IMR-90 (cell line): ENCODE data around the gene XRCC4. TPM values are rescaled to one million over a fixed set of nuclear protein-coding genes. Genes with fewer than 3 reads are reported as not detected.
"Not testable (repeated sequence)": the region's sequence is repeated elsewhere in the genome, so short reads cannot be mapped to it uniquely, and the experiment has no call there.

Experiments used
- ATAC-seq: fragments of 200-7000 bp; cut with Tn5 transposase; 2 replicates; pipeline ENCODE4 v1.9.1; 2020; ENCODE audit warnings: low read depth, mild to moderate bottlenecking, moderate library complexity
- BruUV-seq: library from RNA; stranded (reverse); fragments of 400-500 nt; replicated peaks from 2 replicates; lab custom pipeline; 2021; lab: Mats Ljungman, UMichigan
- CTCF ChIA-PET: fragments of 300-600 bp; formaldehyde crosslinking; extraction: SDS; loops from one replicate; lab custom pipeline; 2021; ENCODE audit warnings: antibody characterized with exemption; lab: Yijun Ruan, JAX
- POLR2A ChIA-PET: fragments of 300-600 bp; sonication (Branson Sonifier 250); formaldehyde crosslinking; loops from one replicate; lab custom pipeline; 2022; ENCODE audit warnings: antibody characterized with exemption; ENCODE audit not compliant: unreplicated experiment; lab: Charles Lee
- DNase-seq: peaks from one replicate; pipeline ENCODE4 v3.0.0; 2013
- H2AFZ ChIP-seq: replicated peaks from 2 replicates; pipeline ENCODE3; 2013; ENCODE audit warnings: low read length, mild to moderate bottlenecking; ENCODE audit not compliant: poor library complexity
- H2AK5ac ChIP-seq: 2 replicates; pipeline ENCODE4 v1.6.1; 2013; ENCODE audit warnings: low read depth, low read length, inconsistent platforms
- H2AK9ac ChIP-seq: replicated peaks from 2 replicates; pipeline ENCODE3; 2013; ENCODE audit warnings: mild to moderate bottlenecking, low read depth, low read length, moderate library complexity; ENCODE audit not compliant: poor library complexity
- H2BK120ac ChIP-seq: 2 replicates; pipeline ENCODE4 v1.6.1; 2013; ENCODE audit warnings: low read depth, low read length, inconsistent platforms
- H2BK15ac ChIP-seq: 3 replicates; pipeline ENCODE4 v1.6.1; 2013; ENCODE audit warnings: low read depth, low read length, inconsistent platforms
- H2BK20ac ChIP-seq: 2 replicates; pipeline ENCODE4 v1.6.1; 2013; ENCODE audit warnings: low read depth, mild to moderate bottlenecking, inconsistent platforms, low read length, moderate library complexity
- H2BK5ac ChIP-seq: 2 replicates; pipeline ENCODE4 v1.6.1; 2013; ENCODE audit warnings: mild to moderate bottlenecking, low read depth, low read length, inconsistent platforms; ENCODE audit not compliant: poor library complexity, severe bottlenecking
- H3K14ac ChIP-seq: replicated peaks from 2 replicates; pipeline ENCODE4 v1.6.1; 2013; ENCODE audit warnings: low read depth, low read length, inconsistent platforms
- H3K18ac ChIP-seq: 2 replicates; pipeline ENCODE4 v1.6.1; 2013; ENCODE audit warnings: low read depth, low read length, control low read depth
- H3K23ac ChIP-seq: 2 replicates; pipeline ENCODE4 v1.6.1; 2013; ENCODE audit warnings: low read depth, low read length, inconsistent platforms
- H3K27ac ChIP-seq: 2 replicates; pipeline ENCODE4 v1.5.1; 2013; ENCODE audit warnings: mild to moderate bottlenecking, control low read depth, low read length; ENCODE audit not compliant: insufficient read depth
- H3K27me3 ChIP-seq: 2 replicates; pipeline ENCODE4 v1.6.1; 2013; ENCODE audit warnings: low read length; ENCODE audit not compliant: control insufficient read depth, insufficient read depth
- H3K36me3 ChIP-seq: 2 replicates; pipeline ENCODE4 v1.6.1; 2013; ENCODE audit warnings: low read length, mixed read lengths; ENCODE audit not compliant: control insufficient read depth, insufficient read depth
- H3K4ac ChIP-seq: 2 replicates; pipeline ENCODE4 v1.6.1; 2013; ENCODE audit warnings: low read depth, low read length, inconsistent platforms
- H3K4me1 ChIP-seq: 2 replicates; pipeline ENCODE4 v1.6.1; 2013; ENCODE audit warnings: low read length, mixed read lengths; ENCODE audit not compliant: control insufficient read depth, insufficient read depth
- H3K4me2 ChIP-seq: 2 replicates; pipeline ENCODE4 v1.6.1; 2013; ENCODE audit warnings: low read depth, mild to moderate bottlenecking, control low read depth, low read length, moderate library complexity
- H3K4me3 ChIP-seq: 2 replicates; pipeline ENCODE4 v1.5.1; 2013; ENCODE audit warnings: low read depth, mild to moderate bottlenecking, control low read depth, low read length, moderate library complexity; ENCODE audit not compliant: insufficient read depth
- H3K56ac ChIP-seq: 2 replicates; pipeline ENCODE4 v1.6.1; 2013; ENCODE audit warnings: low read length, inconsistent platforms; ENCODE audit not compliant: insufficient read depth; ENCODE audit errors: extremely low read depth
- H3K79me1 ChIP-seq, 2 experiments: 2 replicates each; pipeline ENCODE4 v1.6.1; 2013; ENCODE audit warnings: low read length in 2 of 2, inconsistent platforms in 1 of 2, low read depth in 1 of 2
- H3K9ac ChIP-seq: 2 replicates; pipeline ENCODE4 v1.6.1; 2013; ENCODE audit warnings: low read depth, low read length, control low read depth
- H3K9me1 ChIP-seq: 2 replicates; pipeline ENCODE4 v1.6.1; 2013; ENCODE audit warnings: low read length, inconsistent platforms; ENCODE audit not compliant: insufficient read depth
- H3K9me3 ChIP-seq: 2 replicates; pipeline ENCODE4 v1.6.1; 2013; ENCODE audit warnings: low read length; ENCODE audit not compliant: control insufficient read depth, insufficient read depth
- H4K20me1 ChIP-seq: 2 replicates; pipeline ENCODE4 v1.6.1; 2013; ENCODE audit warnings: low read length, inconsistent platforms; ENCODE audit not compliant: insufficient read depth
- H4K5ac ChIP-seq: 2 replicates; pipeline ENCODE4 v1.6.1; 2013; ENCODE audit warnings: mild to moderate bottlenecking, low read depth, low read length, control low read depth
- H4K8ac ChIP-seq, 2 experiments: 2 replicates each; pipeline ENCODE4 v1.6.1; 2013; ENCODE audit warnings: low read depth in 2 of 2, low read length in 2 of 2, control low read depth in 1 of 2, inconsistent platforms in 1 of 2
- H4K91ac ChIP-seq: 2 replicates; pipeline ENCODE4 v1.6.1; 2013; ENCODE audit warnings: low read depth, low read length, inconsistent platforms; ENCODE audit not compliant: insufficient read depth
- WGBS, 2 experiments: methylation state at CpG; one replicate each; pipeline versions ENCODE4 v1.1.5 to v1.1.7; 2013; ENCODE audit warnings: missing lambda C conversion rate in 2 of 2; ENCODE audit not compliant: insufficient read length in 1 of 2; ENCODE audit errors: extremely low coverage in 2 of 2; 5-methylcytosine and 5-hydroxymethylcytosine counted together
- dilution Hi-C: fragments of 300-500 bp; cut with HindIII; formaldehyde crosslinking; loops from one replicate; pipeline ENCODE4 v1.14.3; 2018; ENCODE audit warnings: low sequenced_read_pairs; ENCODE audit not compliant: unreplicated experiment
- in situ Hi-C: fragments of 300-500 bp; cut with MboI; formaldehyde crosslinking; loops from 3 replicates; pipeline ENCODE4 v1.14.3; 2019; ENCODE audit warnings: low sequenced_read_pairs, inconsistent platforms, mixed read lengths
- intact Hi-C: fragments of 100-400 bp; cut with micrococcal nuclease; formaldehyde crosslinking; loops from 2 replicates; pipeline ENCODE4 v1.10.0; 2022
- polyA plus RNA-seq, 3 experiments: library from polyadenylated mRNA; depleted of rRNA; stranded (reverse); fragments of >200 nt; gene quantifications; 2 replicates each; pipeline ENCODE4 v1.2.3, GENCODE V29; 2012; ENCODE audit warnings: low replicate concordance in 1 of 3
- total RNA-seq: library from RNA; depleted of rRNA; stranded (reverse); fragments of >200 nt; gene quantifications from 2 replicates; pipeline ENCODE4 v1.2.3, GENCODE V29; 2012

XRCC4 gene
- total and polyA plus RNA-seq, 2 of the 4 experiments (the other 2 are of a cell fraction), result 3.5 to 4.7 TPM

GRCh38 chr5:83067377-83067776 lies 10.0 kb upstream of the XRCC4 start:
- H3K27me3 ChIP-seq, H3K9ac ChIP-seq, H3K14ac ChIP-seq, H3K9me1 ChIP-seq, H4K8ac ChIP-seq, intact Hi-C loops, H2AK9ac ChIP-seq, H3K4ac ChIP-seq, ATAC-seq, H4K91ac ChIP-seq, H2BK120ac ChIP-seq, DNase-seq, H4K5ac ChIP-seq, POLR2A ChIA-PET, H3K23ac ChIP-seq, CTCF ChIA-PET, H2AFZ ChIP-seq, H2BK20ac ChIP-seq, H3K27ac ChIP-seq, H3K4me3 ChIP-seq, H2BK15ac ChIP-seq, H3K4me2 ChIP-seq, H2BK5ac ChIP-seq, H3K4me1 ChIP-seq, H3K18ac ChIP-seq, H3K9me3 ChIP-seq, H3K56ac ChIP-seq, dilution Hi-C loops, BruUV-seq, H3K36me3 ChIP-seq, H2AK5ac ChIP-seq: not testable (repeated sequence)
- WGBS, 2 experiments, result no CpG with 5 or more reads among the region's 4 CpGs
- Histone ChIP-seq H4K20me1 (peaks cover 54% of the 10 kb centered on the region), H3K79me1 (peaks cover 2 to 43% of the 10 kb centered on the region in 2 experiments; a peak in 3 of 4 replicates)
- in situ Hi-C loops, result loop anchor here (25.0 kb wide), 1 partner anchor 705 kb away; no protein-coding TSS in a partner anchor
